Endothelial cell of umbilical vein (primary cell): ENCODE measurements around the gene GAB2. TPM values are rescaled to one million over a fixed set of nuclear protein-coding genes. Genes with fewer than 3 reads are reported as not detected.

Experiments used
- BruUV-seq: library from RNA; stranded (reverse); fragments of 400-500 nt; replicated peaks from 2 replicates; lab custom pipeline; 2021; lab: Mats Ljungman, UMichigan
- CTCF ChIA-PET: fragments of 300-600, 350-600 bp; sonication (Branson Sonifier 250); formaldehyde crosslinking; loops from one replicate; lab custom pipeline; 2021; ENCODE audit warnings: antibody characterized with exemption, inconsistent platforms; lab: Charles Lee
- POLR2A ChIA-PET: fragments of 300-600, 350-600 bp; sonication (Branson Sonifier 250); formaldehyde crosslinking; loops from one replicate; lab custom pipeline; 2021; ENCODE audit warnings: antibody characterized with exemption, inconsistent platforms; lab: Charles Lee
- DNase-seq: peaks from one replicate; pipeline ENCODE4 v3.0.0-alpha.2; 2011; ENCODE audit warnings: low read depth, low spot score
- FAIRE-seq: peaks from 2 replicates; lab custom pipeline; 2011; peaks lifted over from hg19 to GRCh38; lab: Jason Lieb, UNC
- H2AFZ ChIP-seq: 2 replicates; pipeline ENCODE4 v1.6.0; 2012; ENCODE audit warnings: low read depth, low read length, control low read depth, inconsistent platforms
- H3K27ac ChIP-seq: 2 replicates; pipeline ENCODE4 v1.5.1; 2011; ENCODE audit warnings: low read depth, mild to moderate bottlenecking, control low read depth, low read length, moderate library complexity; ENCODE audit not compliant: insufficient read depth
- H3K27me3 ChIP-seq, 2 experiments: 2 replicates each; pipeline versions ENCODE4 v1.6.0 to v1.6.1; 2011; ENCODE audit warnings: low read length in 2 of 2, mixed read lengths in 1 of 2; ENCODE audit not compliant: control insufficient read depth in 2 of 2, insufficient read depth in 2 of 2
- H3K36me3 ChIP-seq, 2 experiments: 2 replicates in 1 of 2; 3 replicates in 1 of 2; pipeline ENCODE4 v1.5.1; 2011; ENCODE audit warnings: low read length in 2 of 2, mild to moderate bottlenecking in 1 of 2, moderate library complexity in 1 of 2; ENCODE audit not compliant: control insufficient read depth in 2 of 2, insufficient read depth in 2 of 2; ENCODE audit errors: extremely low read depth in 1 of 2
- H3K4me1 ChIP-seq: 3 replicates; pipeline ENCODE4 v1.5.1; 2011; ENCODE audit warnings: mild to moderate bottlenecking, low read length; ENCODE audit not compliant: control insufficient read depth, insufficient read depth; ENCODE audit errors: extremely low read depth
- H3K4me2 ChIP-seq: 2 replicates; pipeline ENCODE4 v1.6.1; 2011; ENCODE audit warnings: low read length, control low read depth, mixed read lengths; ENCODE audit not compliant: insufficient read depth
- H3K4me3 ChIP-seq, 3 experiments: fragments of 200-600 bp in 1 of 3; sonication (generic), shearing (Covaris generic) in 1 of 3; replicated peaks in 1 of 3; 2 replicates each; pipeline ENCODE4 v1.5.1; 2011 to 2016; ENCODE audit warnings: control low read depth in 3 of 3, low read length in 3 of 3, mild to moderate bottlenecking in 2 of 3, inconsistent platforms in 1 of 3, low read depth in 1 of 3, moderate library complexity in 1 of 3; ENCODE audit not compliant: insufficient read depth in 1 of 3
- H3K79me2 ChIP-seq: 2 replicates; pipeline ENCODE4 v1.6.0; 2012; ENCODE audit warnings: low read length, inconsistent platforms; ENCODE audit not compliant: control insufficient read depth, insufficient read depth
- H3K9ac ChIP-seq: replicated peaks from 2 replicates; pipeline ENCODE3; 2011; ENCODE audit warnings: low read length, control low read depth; ENCODE audit not compliant: insufficient read depth; ENCODE audit errors: extremely low read depth
- H3K9me1 ChIP-seq: replicated peaks from 3 replicates; pipeline ENCODE4 v1.6.0; 2011; ENCODE audit warnings: mild to moderate bottlenecking, low read length; ENCODE audit not compliant: control insufficient read depth, insufficient read depth; ENCODE audit errors: extremely low read depth
- H3K9me3 ChIP-seq: replicated peaks from 2 replicates; pipeline ENCODE4 v1.5.1; 2012; ENCODE audit warnings: low read length, inconsistent platforms; ENCODE audit not compliant: control insufficient read depth, insufficient read depth
- H4K20me1 ChIP-seq: replicated peaks from 2 replicates; pipeline ENCODE3; 2011; ENCODE audit warnings: mild to moderate bottlenecking, low read length; ENCODE audit not compliant: control insufficient read depth, insufficient read depth; ENCODE audit errors: extremely low read depth
- EZH2 ChIP-seq: IDR thresholded peaks from 2 replicates; pipeline ENCODE4 v1.6.1; 2012; ENCODE audit warnings: borderline replicate concordance, low read depth, mild to moderate bottlenecking, moderate library complexity, low read length, inconsistent platforms; ENCODE audit not compliant: severe bottlenecking
- FOS ChIP-seq: IDR thresholded peaks from 2 replicates; pipeline ENCODE4 v1.6.1; 2011; ENCODE audit warnings: mild to moderate bottlenecking, low read length, moderate library complexity, borderline replicate concordance; ENCODE audit not compliant: insufficient read depth
- GATA2 ChIP-seq: IDR thresholded peaks from 2 replicates; pipeline ENCODE4 v1.7.0; 2011; ENCODE audit warnings: low read depth, mild to moderate bottlenecking, moderate library complexity, mixed read lengths, low read length; ENCODE audit not compliant: insufficient read length, insufficient read depth
- MAX ChIP-seq: IDR thresholded peaks from 2 replicates; pipeline ENCODE4 v1.6.1; 2011; ENCODE audit not compliant: insufficient read depth, insufficient read length
- MYC ChIP-seq: IDR thresholded peaks from one replicate; pipeline ENCODE4 v1.6.1; 2011; ENCODE audit warnings: mild to moderate bottlenecking, low read depth, low read length
- POLR2A ChIP-seq: IDR thresholded peaks from 2 replicates; pipeline ENCODE4 v1.6.1; 2012; ENCODE audit warnings: low read depth, mild to moderate bottlenecking, control low read depth, low read length
- POLR2AphosphoS5 ChIP-seq: IDR thresholded peaks from 2 replicates; pipeline ENCODE4 v1.6.1; 2012; ENCODE audit warnings: low read depth, mild to moderate bottlenecking, control low read depth, low read length, moderate library complexity; ENCODE audit not compliant: insufficient read depth
- dilution Hi-C: fragments of 300-500 bp; cut with MboI; formaldehyde crosslinking; loops from one replicate; pipeline ENCODE4 v1.15.0; 2019; ENCODE audit warnings: low sequenced_read_pairs; ENCODE audit not compliant: extremely low pct_ligation_motif_present
- intact Hi-C: fragments of 100-400 bp; cut with micrococcal nuclease; formaldehyde crosslinking; loops from one replicate; pipeline ENCODE4 v1.10.0; 2022
- polyA plus RNA-seq, 4 experiments: library from polyadenylated mRNA; depleted of rRNA in 3 of 4; stranded (reverse) in 3 of 4; unstranded in 1 of 4; fragments of >200 nt; gene quantifications; 2 replicates each; pipeline versions ENCODE4 v1.2.1 to v1.2.3, GENCODE V29; 2011 to 2012; ENCODE audit warnings: missing spikeins in 1 of 4
- total RNA-seq: library from RNA; stranded (reverse); gene quantifications from 2 replicates; pipeline ENCODE4 v1.2.3, GENCODE V29; 2021

The GAB2 gene
- total and polyA plus RNA-seq, 2 donors (not counting 3 experiments of a cell fraction or from before 2014, with no cell fraction given): 19.6 to 39.6 TPM

- Histone ChIP-seq H3K27me3 (no peaks in the 10 kb centered on the region), H3K4me1 (peaks cover 4% of the 10 kb centered on the region), H3K27ac (no peak overlapping the region), H3K9me3 (no peaks in the 10 kb centered on the region), H3K4me3 (no peak overlapping the region), H4K20me1 (no peaks in the 10 kb centered on the region), H3K9me1 (no peaks in the 10 kb centered on the region), H3K4me2 (no peak overlapping the region), H2AFZ (no peak overlapping the region), H3K9ac (no peak overlapping the region), H3K36me3 (peaks cover 0 to 5% of the 10 kb centered on the region in 2 experiments), H3K79me2 (no peaks in the 10 kb centered on the region)
- ChIA-PET CTCF (interaction anchor here (5.7 kb wide), 1 partner anchor 336 kb away, joined by 254 read pairs; no protein-coding TSS in a partner anchor), POLR2A (no interaction called here)
- intact Hi-C loops (no loop called here), dilution Hi-C loops (no loop called here)
- no peak for TF ChIP-seq FOS
- BruUV-seq: no TSS peak
- no peak for DNase-seq
- FAIRE-seq: no peak
Observed at GRCh38 chr11:78230161-78230877, 187.3 kb downstream of the GAB2 start.

- DNase-seq (no peak), FAIRE-seq (no peak)
- no peaks in the 10 kb centered on the region for H4K20me1 ChIP-seq
- no peak overlapping the region for H3K4me3 ChIP-seq
- no peaks in the 10 kb centered on the region for H3K27me3 ChIP-seq
- peaks cover 5 to 15% of the 10 kb centered on the region in 2 experiments for H3K36me3 ChIP-seq
- H3K27ac ChIP-seq: no peak overlapping the region
- no TSS peak for BruUV-seq
- H3K79me2 ChIP-seq: no peaks in the 10 kb centered on the region
- no peaks in the 10 kb centered on the region for H3K9me3 ChIP-seq
- TF ChIP-seq MYC: no peak
- no peak for TF ChIP-seq POLR2A
- TF ChIP-seq FOS: no peak
- TF ChIP-seq POLR2AphosphoS5: no peak
- TF ChIP-seq GATA2: no peak
- TF ChIP-seq EZH2: no peak
- TF ChIP-seq MAX: no peak
- no peak overlapping the region for H2AFZ ChIP-seq
- intact Hi-C loops: no loop called here
- POLR2A ChIA-PET: no interaction called here
- no peaks in the 10 kb centered on the region for H3K9me1 ChIP-seq
- CTCF ChIA-PET: interaction anchor here (1.8 to 5.7 kb wide), 4 partner anchors 79 to 337 kb away, joined by 8 to 254 read pairs (median 50); partner anchors contain the start of gene GAB2
- H3K4me2 ChIP-seq: no peak overlapping the region
- peaks cover 4% of the 10 kb centered on the region for H3K4me1 ChIP-seq
- dilution Hi-C loops: no loop called here
- H3K9ac ChIP-seq: no peak overlapping the region
Observed at GRCh38 chr11:78229106-78229505, 188.5 kb downstream of the GAB2 start.
